Esophagus muscularis mucosa (tissue), 4 donors: ENCODE measurements around the gene GPR87. TPM values are rescaled to one million over a fixed set of nuclear protein-coding genes. Genes with fewer than 3 reads are reported as not detected.

ENCODE experiments used
- DNase-seq: peaks from one replicate; pipeline ENCODE4 v3.0.0-alpha.2; 2017; ENCODE audit errors: extremely low spot score
- H3K27ac ChIP-seq, 4 donors: fragments of 200-600 bp; sonication (generic); replicated peaks in 1 of 4; 1 replicate in 3 of 4; 2 replicates in 1 of 4; pipeline ENCODE4 v1.5.1; 2016 to 2019; ENCODE audit warnings: mild to moderate bottlenecking in 1 of 4
- H3K27me3 ChIP-seq, 4 donors: fragments of 200-600 bp; sonication (generic); one replicate each; pipeline versions ENCODE4 v1.5.1 to v1.6.0; 2016 to 2019
- H3K36me3 ChIP-seq, 4 donors: fragments of 200-600 bp; sonication (generic); one replicate each; pipeline ENCODE4 v1.5.1; 2016 to 2019
- H3K4me1 ChIP-seq, 4 donors: fragments of 200-600 bp; sonication (generic); one replicate each; pipeline ENCODE4 v1.5.1; 2016 to 2019
- H3K4me3 ChIP-seq, 4 donors: fragments of 200-600 bp; sonication (generic); 1 replicate in 2 of 4; 2 replicates in 2 of 4; pipeline ENCODE4 v1.5.1; 2016 to 2019; ENCODE audit warnings: mild to moderate bottlenecking in 4 of 4, moderate library complexity in 1 of 4
- H3K9me3 ChIP-seq, 4 donors: fragments of 200-600 bp; sonication (generic); 1 replicate in 3 of 4; 2 replicates in 1 of 4; pipeline ENCODE4 v1.5.1; 2016 to 2019
- CTCF ChIP-seq, 3 experiments: fragments of 200-600 bp in 2 of 3; fragments of 450-650 bp in 1 of 3; sonication (generic) in 2 of 3; IDR thresholded peaks; one replicate each; pipeline ENCODE4 v1.5.1; 2017 to 2019; ENCODE audit warnings: antibody characterized with exemption in 3 of 3, mild to moderate bottlenecking in 2 of 3, moderate library complexity in 1 of 3
- EP300 ChIP-seq: sonication (generic); formaldehyde crosslinking; IDR thresholded peaks from one replicate; pipeline ENCODE4 v1.6.1; 2017; ENCODE audit warnings: antibody characterized with exemption
- POLR2A ChIP-seq: fragments of 450-650 bp; IDR thresholded peaks from one replicate; pipeline ENCODE4 v1.6.1; 2017; ENCODE audit warnings: antibody characterized with exemption, moderate library complexity, mild to moderate bottlenecking, low read depth
- POLR2AphosphoS5 ChIP-seq, 2 donors: sonication (generic); formaldehyde crosslinking; IDR thresholded peaks; one replicate each; pipeline ENCODE4 v1.6.1; 2017; ENCODE audit warnings: antibody characterized with exemption in 2 of 2
- WGBS: methylation state at CpG from one replicate; pipeline ENCODE4 v1.1.5; 2018; 5-methylcytosine and 5-hydroxymethylcytosine counted together
- intact Hi-C: fragments of 100-400 bp; cut with DNase I; formaldehyde crosslinking; loops from one replicate; pipeline ENCODE4 v1.15.1; 2023
- total RNA-seq, 4 donors: library from RNA; depleted of rRNA; stranded (reverse); fragments of >200 nt; gene quantifications; one replicate each; pipeline versions ENCODE4 v1.1.0 to v1.2.1, GENCODE V29; 2016

GPR87 gene
- total RNA-seq, 4 donors from 2014 or later, result not detected

- H3K36me3 ChIP-seq, result no peaks in the 10 kb centered on the region
- no peak overlapping the region for H3K27ac ChIP-seq
- DNase-seq, result no peak
- no peaks in the 10 kb centered on the region for H3K27me3 ChIP-seq
- TF ChIP-seq EP300 (no peak), POLR2A (no peak), CTCF (IDR thresholded peaks at IDR 0.05) (no peak), POLR2AphosphoS5 (IDR thresholded peaks at IDR 0.05) (no peak)
- H3K9me3 ChIP-seq, result no peaks in the 10 kb centered on the region
- H3K4me3 ChIP-seq, result no peak overlapping the region
- WGBS, result 74% methylated on average over 5 of the region's 5 CpGs
- intact Hi-C loops, result no loop called here
- H3K4me1 ChIP-seq, result peaks cover 0 to 34% (median 8%) of the 10 kb centered on the region in 4 donors
Measured at GRCh38 chr3:151275091-151275490, 41.5 kb downstream of the GPR87 start.

GRCh38 chr3:151269631-151270030 lies 47.0 kb downstream of the GPR87 start:
- TF ChIP-seq POLR2AphosphoS5 (IDR thresholded peaks at IDR 0.05) (peak in 1 of 2 donors; percentile 33), EP300 (no peak)
- 44% methylated on average over 5 of the region's 5 CpGs for WGBS
- intact Hi-C loops, result no loop called here
- H3K36me3 ChIP-seq, result no peaks in the 10 kb centered on the region
- H3K4me1 ChIP-seq, result peaks cover 5 to 70% (median 32%) of the 10 kb centered on the region in 4 donors
- H3K27ac ChIP-seq, result peak overlapping the region; percentile 22 to 81 (median 78)
- H3K9me3 ChIP-seq, result no peaks in the 10 kb centered on the region
- DNase-seq, result no peak
- H3K4me3 ChIP-seq, result peak overlapping the region in 2 of 4 donors; percentile 17 to 22
- no peaks in the 10 kb centered on the region for H3K27me3 ChIP-seq

GRCh38 chr3:151268267-151269235 lies 48.1 kb downstream of the GPR87 start:
- TF ChIP-seq POLR2A (no peak), EP300 (no peak), POLR2AphosphoS5 (IDR thresholded peaks at IDR 0.05) (no peak), CTCF (IDR thresholded peaks at IDR 0.05) (no peak)
- intact Hi-C loops, result no loop called here
- WGBS, result 90% methylated on average over 11 of the region's 11 CpGs
- Histone ChIP-seq H3K27ac (peak overlapping the region; percentile 37 to 81 (median 78)), H3K9me3 (no peaks in the 10 kb centered on the region), H3K36me3 (no peaks in the 10 kb centered on the region), H3K4me3 (no peak overlapping the region), H3K4me1 (peaks cover 5 to 78% (median 39%) of the 10 kb centered on the region in 4 donors), H3K27me3 (no peaks in the 10 kb centered on the region)
- DNase-seq, result no peak

GRCh38 chr3:151267066-151267465 lies 49.6 kb downstream of the GPR87 start:
- Histone ChIP-seq H3K36me3 (no peaks in the 10 kb centered on the region), H3K9me3 (no peaks in the 10 kb centered on the region), H3K27ac (peak overlapping the region; percentile 37 to 81 (median 78)), H3K4me1 (peaks cover 5 to 79% (median 43%) of the 10 kb centered on the region in 4 donors), H3K27me3 (no peaks in the 10 kb centered on the region), H3K4me3 (no peak overlapping the region)
- TF ChIP-seq EP300 (no peak), POLR2AphosphoS5 (IDR thresholded peaks at IDR 0.05) (no peak), CTCF (IDR thresholded peaks at IDR 0.05) (no peak), POLR2A (no peak)
- intact Hi-C loops, result no loop called here
- DNase-seq, result no peak
- 59% methylated on average over 1 of the region's 1 CpG for WGBS

- no peak for DNase-seq
- Histone ChIP-seq H3K27me3 (no peaks in the 10 kb centered on the region), H3K36me3 (no peaks in the 10 kb centered on the region), H3K4me3 (no peak overlapping the region), H3K4me1 (peaks cover 5 to 71% (median 44%) of the 10 kb centered on the region in 4 donors), H3K9me3 (no peaks in the 10 kb centered on the region), H3K27ac (peak overlapping the region; percentile 37 to 81 (median 78))
- TF ChIP-seq EP300 (no peak), POLR2AphosphoS5 (IDR thresholded peaks at IDR 0.05) (no peak)
- 57% methylated on average over 5 of the region's 5 CpGs for WGBS
- intact Hi-C loops, result no loop called here
Measured at GRCh38 chr3:151265866-151266265, 50.8 kb downstream of the GPR87 start.
